Tibial nerve (tissue), 4 donors: ENCODE results near the gene LRRC30. TPM values are rescaled to one million over a fixed set of nuclear protein-coding genes. Genes with fewer than 3 reads are reported as not detected.
"Not testable (repeated sequence)": the region's sequence is repeated elsewhere in the genome, so short reads cannot be mapped to it uniquely, and the experiment has no call there.

Experiments used
- DNase-seq, 2 donors: peaks; one replicate each; pipeline ENCODE4 v3.0.0-alpha.2; 2019; ENCODE audit warnings: low spot score in 2 of 2
- H3K27ac ChIP-seq, 4 donors: fragments of 200-600 bp; sonication (generic) in 3 of 4; one replicate each; pipeline ENCODE4 v1.5.1; 2017 to 2019; ENCODE audit warnings: mild to moderate bottlenecking in 1 of 4
- H3K27me3 ChIP-seq, 2 donors: fragments of 200-600 bp; sonication (generic) in 1 of 2; one replicate each; pipeline versions ENCODE4 v1.5.1 to v1.6.0; 2017 to 2019
- H3K36me3 ChIP-seq, 3 donors: fragments of 200-600 bp; sonication (generic); one replicate each; pipeline ENCODE4 v1.5.1; 2018 to 2019
- H3K4me1 ChIP-seq, 4 donors: fragments of 200-600 bp; sonication (generic) in 3 of 4; one replicate each; pipeline ENCODE4 v1.5.1; 2017 to 2019
- H3K4me3 ChIP-seq, 4 donors: fragments of 200-600 bp; sonication (generic) in 3 of 4; one replicate each; pipeline ENCODE4 v1.5.1; 2017 to 2019; ENCODE audit warnings: mild to moderate bottlenecking in 1 of 4, moderate library complexity in 1 of 4
- H3K9me3 ChIP-seq, 4 donors: fragments of 200-600 bp; sonication (generic) in 3 of 4; one replicate each; pipeline ENCODE4 v1.5.1; 2017 to 2019
- EP300 ChIP-seq, 2 donors: sonication (generic); formaldehyde crosslinking; IDR thresholded peaks; one replicate each; pipeline ENCODE4 v1.6.1; 2017; ENCODE audit warnings: antibody characterized with exemption in 2 of 2, mild to moderate bottlenecking in 1 of 2
- POLR2A ChIP-seq, 2 donors: fragments of 450-650 bp; IDR thresholded peaks; one replicate each; pipeline ENCODE4 v1.6.1; 2017; ENCODE audit warnings: antibody characterized with exemption in 2 of 2, mild to moderate bottlenecking in 2 of 2, moderate library complexity in 2 of 2
- WGBS, 2 donors: methylation state at CpG; one replicate each; pipeline ENCODE4 v1.1.5; 2018; 5-methylcytosine and 5-hydroxymethylcytosine counted together
- total RNA-seq, 4 donors: library from RNA; depleted of rRNA; stranded (reverse); fragments of >200 nt; gene quantifications; one replicate each; pipeline ENCODE4 v1.1.0, GENCODE V29; 2016
- TF ChIP-seq, protein P1 (sequence below), 5 experiments: fragments of 200-600 bp in 3 of 5; fragments of 450-650 bp in 2 of 5; sonication (generic) in 3 of 5; IDR thresholded peaks; one replicate each; pipeline ENCODE4 v1.5.1; 2016 to 2019; ENCODE audit warnings: antibody characterized with exemption in 5 of 5, mild to moderate bottlenecking in 3 of 5, moderate library complexity in 2 of 5

The LRRC30 gene
- total RNA-seq, 4 donors from 2014 or later: not detected

DNA sequence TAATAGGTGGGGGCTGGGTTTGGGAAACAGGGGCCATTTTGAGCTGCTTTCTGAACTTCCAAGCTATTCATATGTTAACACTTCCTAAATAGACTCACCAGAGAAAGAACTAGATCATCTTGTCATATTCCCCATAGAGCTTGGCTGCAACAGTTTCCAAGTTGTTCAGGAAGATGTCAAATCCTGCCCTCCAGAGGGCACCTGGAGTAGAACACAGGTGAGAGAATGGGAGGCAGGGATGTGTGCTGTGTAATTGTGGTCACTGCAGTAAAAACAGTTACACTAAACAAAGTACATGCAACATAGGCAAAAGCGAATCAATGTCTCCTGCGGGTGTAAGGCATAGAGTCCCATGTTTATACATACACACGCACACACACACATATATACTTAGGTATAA is 34.5 kb upstream of the LRRC30 start:
- no peak overlapping the region for H3K4me3 ChIP-seq
- WGBS, 2 donors: 95 to 96% methylated on average over 3 of the region's 3 CpGs
- TF ChIP-seq POLR2A (IDR thresholded peaks at IDR 0.05) (no peak), EP300 (IDR thresholded peaks at IDR 0.05) (no peak)
- TF ChIP-seq, protein P1, sequence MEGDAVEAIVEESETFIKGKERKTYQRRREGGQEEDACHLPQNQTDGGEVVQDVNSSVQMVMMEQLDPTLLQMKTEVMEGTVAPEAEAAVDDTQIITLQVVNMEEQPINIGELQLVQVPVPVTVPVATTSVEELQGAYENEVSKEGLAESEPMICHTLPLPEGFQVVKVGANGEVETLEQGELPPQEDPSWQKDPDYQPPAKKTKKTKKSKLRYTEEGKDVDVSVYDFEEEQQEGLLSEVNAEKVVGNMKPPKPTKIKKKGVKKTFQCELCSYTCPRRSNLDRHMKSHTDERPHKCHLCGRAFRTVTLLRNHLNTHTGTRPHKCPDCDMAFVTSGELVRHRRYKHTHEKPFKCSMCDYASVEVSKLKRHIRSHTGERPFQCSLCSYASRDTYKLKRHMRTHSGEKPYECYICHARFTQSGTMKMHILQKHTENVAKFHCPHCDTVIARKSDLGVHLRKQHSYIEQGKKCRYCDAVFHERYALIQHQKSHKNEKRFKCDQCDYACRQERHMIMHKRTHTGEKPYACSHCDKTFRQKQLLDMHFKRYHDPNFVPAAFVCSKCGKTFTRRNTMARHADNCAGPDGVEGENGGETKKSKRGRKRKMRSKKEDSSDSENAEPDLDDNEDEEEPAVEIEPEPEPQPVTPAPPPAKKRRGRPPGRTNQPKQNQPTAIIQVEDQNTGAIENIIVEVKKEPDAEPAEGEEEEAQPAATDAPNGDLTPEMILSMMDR (IDR thresholded peaks at IDR 0.05): no peak
- H3K27me3 ChIP-seq: no peaks in the 10 kb centered on the region
- no peak for DNase-seq
- H3K27ac ChIP-seq: no peak overlapping the region
- H3K9me3 ChIP-seq: no peaks in the 10 kb centered on the region
- H3K4me1 ChIP-seq: no peaks in the 10 kb centered on the region
- no peaks in the 10 kb centered on the region for H3K36me3 ChIP-seq

DNA sequence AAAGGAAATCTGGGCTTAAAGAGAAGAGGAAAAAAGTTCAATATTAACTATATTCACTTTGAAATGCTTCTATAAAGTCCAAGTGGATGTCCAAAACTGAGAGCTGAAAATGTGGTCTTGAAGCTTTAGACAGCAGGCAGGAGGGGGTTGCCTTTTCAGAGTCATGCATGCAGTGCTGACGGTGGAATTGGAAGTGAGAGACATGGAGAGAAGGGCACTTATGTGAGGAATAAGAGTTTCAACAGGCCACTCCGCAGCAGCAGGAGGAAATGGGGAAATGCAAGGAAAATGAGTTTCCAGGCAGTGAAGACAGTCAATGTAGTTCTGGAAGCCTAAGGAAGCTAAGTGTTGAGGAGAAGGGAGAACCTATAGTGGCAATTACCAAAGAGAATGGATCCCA is 33.0 kb upstream of the LRRC30 start:
- Histone ChIP-seq H3K27ac (no peak overlapping the region), H3K4me1 (no peaks in the 10 kb centered on the region), H3K27me3 (no peaks in the 10 kb centered on the region), H3K4me3 (no peak overlapping the region), H3K9me3 (no peaks in the 10 kb centered on the region), H3K36me3 (no peaks in the 10 kb centered on the region)
- no peak for DNase-seq
- 61 to 83% methylated on average over 2 of the region's 2 CpGs for WGBS, 2 donors
- no peak for TF ChIP-seq POLR2A (IDR thresholded peaks at IDR 0.05)
- TF ChIP-seq, protein P1 (IDR thresholded peaks at IDR 0.05): no peak

DNA sequence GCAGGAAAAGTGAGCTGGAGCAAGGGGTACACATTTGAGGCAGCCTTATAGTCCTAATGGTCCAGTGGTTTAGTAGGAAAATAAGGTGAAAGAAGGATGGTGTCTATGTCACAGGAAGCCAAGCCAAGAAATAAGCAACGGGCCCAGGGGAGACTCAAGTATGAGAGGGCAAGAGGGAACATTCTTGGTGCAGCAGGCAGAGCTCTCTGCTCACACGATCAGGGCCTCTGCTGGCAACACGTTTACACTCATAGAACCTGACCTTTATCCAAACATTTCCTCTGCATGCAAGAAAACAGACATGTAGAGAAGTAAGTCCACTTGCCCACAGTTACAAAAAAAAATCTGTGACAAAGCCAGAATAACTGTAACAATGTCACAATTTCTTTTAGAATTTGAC is 32.6 kb upstream of the LRRC30 start:
- DNase-seq: no peak
- WGBS, 2 donors: 33 to 37% methylated on average over 3 of the region's 3 CpGs
- Histone ChIP-seq H3K27ac (no peak overlapping the region), H3K9me3 (no peaks in the 10 kb centered on the region), H3K4me3 (no peak overlapping the region), H3K4me1 (no peaks in the 10 kb centered on the region), H3K36me3 (no peaks in the 10 kb centered on the region), H3K27me3 (no peaks in the 10 kb centered on the region)
- TF ChIP-seq, protein P1 (IDR thresholded peaks at IDR 0.05): no peak

DNA sequence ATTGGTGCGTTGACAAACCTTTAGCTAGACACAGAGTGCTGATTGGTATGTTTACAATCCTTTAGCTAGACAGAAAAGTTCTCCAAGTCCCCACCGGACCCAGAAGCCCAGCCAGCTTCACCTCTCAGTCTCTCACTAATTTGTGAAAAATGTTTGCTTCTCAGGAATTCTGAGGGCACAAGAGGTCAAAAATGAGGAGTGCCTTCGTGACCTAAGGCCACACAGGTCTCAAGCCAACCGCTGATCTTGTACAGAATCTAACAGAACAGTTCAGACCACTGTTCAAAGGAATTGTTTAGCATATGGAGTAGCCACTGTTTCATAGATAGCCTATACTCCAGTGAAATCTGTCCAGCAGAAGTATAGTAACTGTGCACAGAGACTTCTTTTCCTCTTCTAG is 29.8 kb upstream of the LRRC30 start:
- DNase-seq: no peak
- no peak overlapping the region for H3K4me3 ChIP-seq
- WGBS, 2 donors: 66 to 70% methylated on average over 4 of the region's 4 CpGs
- no peaks in the 10 kb centered on the region for H3K9me3 ChIP-seq
- no peak overlapping the region for H3K27ac ChIP-seq
- H3K4me1 ChIP-seq: peaks cover 0 to 21% (median 0%) of the 10 kb centered on the region in 4 donors
- no peaks in the 10 kb centered on the region for H3K36me3 ChIP-seq
- no peaks in the 10 kb centered on the region for H3K27me3 ChIP-seq
- TF ChIP-seq, protein P1 (IDR thresholded peaks at IDR 0.05): no peak
- TF ChIP-seq POLR2A (IDR thresholded peaks at IDR 0.05) (no peak), EP300 (IDR thresholded peaks at IDR 0.05) (no peak)

DNA sequence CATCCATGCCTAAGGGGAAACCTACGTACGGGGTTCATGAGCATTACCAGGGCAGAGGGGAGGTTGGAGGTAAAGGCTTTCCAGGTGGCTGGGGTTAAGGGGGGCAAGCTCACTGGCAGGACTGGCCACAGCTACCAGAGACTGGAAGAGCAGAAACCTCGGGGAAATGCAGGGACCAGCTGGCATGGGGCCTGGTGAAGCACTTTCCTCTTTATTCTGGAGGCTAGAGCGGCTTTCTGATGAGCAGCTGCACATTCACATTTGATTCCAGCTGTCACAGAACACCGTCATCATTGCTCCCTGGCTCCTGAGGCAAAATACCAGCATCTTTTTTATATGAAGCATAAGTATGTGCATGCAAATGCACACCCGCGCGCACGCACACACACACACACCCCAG is 28.7 kb upstream of the LRRC30 start:
- Histone ChIP-seq H3K36me3 (no peaks in the 10 kb centered on the region), H3K27me3 (no peaks in the 10 kb centered on the region), H3K27ac (no peak overlapping the region), H3K4me3 (no peak overlapping the region), H3K9me3 (no peaks in the 10 kb centered on the region), H3K4me1 (peaks cover 0 to 30% (median under 1%) of the 10 kb centered on the region in 4 donors)
- 91 to 93% methylated on average over 9 of the region's 9 CpGs for WGBS, 2 donors
- TF ChIP-seq POLR2A (IDR thresholded peaks at IDR 0.05) (no peak), EP300 (IDR thresholded peaks at IDR 0.05) (no peak)
- TF ChIP-seq, protein P1 (IDR thresholded peaks at IDR 0.05): no peak
- no peak for DNase-seq

DNA sequence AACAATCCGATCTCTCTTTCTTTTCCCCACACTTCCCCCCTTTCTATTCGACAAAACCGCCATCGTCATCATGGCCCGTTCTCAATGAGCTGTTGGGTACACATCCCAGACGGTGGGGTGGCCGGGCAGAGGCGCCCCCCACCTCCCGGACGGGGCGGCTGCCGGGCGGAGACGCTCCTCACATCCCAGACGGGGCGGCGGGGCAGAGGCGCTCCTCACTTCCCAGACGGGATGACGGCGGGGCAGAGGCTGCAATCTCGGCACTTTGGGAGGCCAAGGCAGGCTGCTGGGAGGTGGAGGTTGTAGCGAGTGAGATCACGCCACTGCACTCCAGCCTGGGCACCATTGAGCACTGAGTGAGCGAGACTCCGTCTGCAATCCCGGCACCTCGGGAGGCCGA is 27.3 kb upstream of the LRRC30 start:
- H3K27me3 ChIP-seq, H3K36me3 ChIP-seq, DNase-seq, H3K27ac ChIP-seq, H3K4me3 ChIP-seq, H3K9me3 ChIP-seq: not testable (repeated sequence)
- 94% methylated on average over 24 to 28 of the region's 29 CpGs for WGBS, 2 donors
- H3K4me1 ChIP-seq: peaks cover 0 to 42% (median 1%) of the 10 kb centered on the region in 4 donors
